C4-2B (cell line): ENCODE measurements around the gene CASK.

ENCODE experiments used
- ZFX ChIP-seq: fragments of 450-650 bp; IDR thresholded peaks from 2 replicates; pipeline ENCODE4 v1.6.1; 2017
- TF ChIP-seq, protein P1 (sequence below): fragments of 450-650 bp; conservative IDR thresholded peaks from 2 replicates; pipeline ENCODE4 v1.5.1; 2017; ENCODE audit warnings: mild to moderate bottlenecking

GRCh38 chrX:41761702-41762101 lies 161.7 kb downstream of the CASK start:
- TF ChIP-seq, protein P1, sequence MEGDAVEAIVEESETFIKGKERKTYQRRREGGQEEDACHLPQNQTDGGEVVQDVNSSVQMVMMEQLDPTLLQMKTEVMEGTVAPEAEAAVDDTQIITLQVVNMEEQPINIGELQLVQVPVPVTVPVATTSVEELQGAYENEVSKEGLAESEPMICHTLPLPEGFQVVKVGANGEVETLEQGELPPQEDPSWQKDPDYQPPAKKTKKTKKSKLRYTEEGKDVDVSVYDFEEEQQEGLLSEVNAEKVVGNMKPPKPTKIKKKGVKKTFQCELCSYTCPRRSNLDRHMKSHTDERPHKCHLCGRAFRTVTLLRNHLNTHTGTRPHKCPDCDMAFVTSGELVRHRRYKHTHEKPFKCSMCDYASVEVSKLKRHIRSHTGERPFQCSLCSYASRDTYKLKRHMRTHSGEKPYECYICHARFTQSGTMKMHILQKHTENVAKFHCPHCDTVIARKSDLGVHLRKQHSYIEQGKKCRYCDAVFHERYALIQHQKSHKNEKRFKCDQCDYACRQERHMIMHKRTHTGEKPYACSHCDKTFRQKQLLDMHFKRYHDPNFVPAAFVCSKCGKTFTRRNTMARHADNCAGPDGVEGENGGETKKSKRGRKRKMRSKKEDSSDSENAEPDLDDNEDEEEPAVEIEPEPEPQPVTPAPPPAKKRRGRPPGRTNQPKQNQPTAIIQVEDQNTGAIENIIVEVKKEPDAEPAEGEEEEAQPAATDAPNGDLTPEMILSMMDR, result no peak
- TF ChIP-seq ZFX, result no peak
